PFSK-1 (cell line): Measurements from ENCODE around the gene CCNYL1.

Source experiments
- FOXP2 ChIP-seq: optimal IDR thresholded peaks from 2 replicates; pipeline ENCODE3; 2011; ENCODE audit warnings: borderline replicate concordance, control low read depth, inconsistent platforms; ENCODE audit not compliant: insufficient read depth; ENCODE audit errors: extremely low read length, extremely low read depth
- POLR2AphosphoS5 ChIP-seq: IDR thresholded peaks from 2 replicates; pipeline ENCODE4 v1.6.1; 2012; ENCODE audit warnings: low read depth, mild to moderate bottlenecking, control low read depth, low read length, moderate library complexity
- SIN3A ChIP-seq: IDR thresholded peaks from 2 replicates; pipeline ENCODE4 v1.6.1; 2012; ENCODE audit warnings: mild to moderate bottlenecking, low read length, moderate library complexity, borderline replicate concordance; ENCODE audit not compliant: insufficient read depth
- TAF1 ChIP-seq: IDR thresholded peaks from 2 replicates; pipeline ENCODE4 v1.6.1; 2012; ENCODE audit warnings: low read length, control low read depth, borderline replicate concordance; ENCODE audit not compliant: insufficient read depth
- TF ChIP-seq, protein P1 (sequence below), 2 experiments: IDR thresholded peaks; 2 replicates each; pipeline versions ENCODE4 v1.6.1 to v1.8.0; 2011 to 2012; ENCODE audit warnings: low read depth in 2 of 2, low read length in 2 of 2, control low read depth in 1 of 2, inconsistent platforms in 1 of 2, mild to moderate bottlenecking in 1 of 2, moderate library complexity in 1 of 2; ENCODE audit not compliant: insufficient read depth in 1 of 2

The CCNYL1 gene

DNA sequence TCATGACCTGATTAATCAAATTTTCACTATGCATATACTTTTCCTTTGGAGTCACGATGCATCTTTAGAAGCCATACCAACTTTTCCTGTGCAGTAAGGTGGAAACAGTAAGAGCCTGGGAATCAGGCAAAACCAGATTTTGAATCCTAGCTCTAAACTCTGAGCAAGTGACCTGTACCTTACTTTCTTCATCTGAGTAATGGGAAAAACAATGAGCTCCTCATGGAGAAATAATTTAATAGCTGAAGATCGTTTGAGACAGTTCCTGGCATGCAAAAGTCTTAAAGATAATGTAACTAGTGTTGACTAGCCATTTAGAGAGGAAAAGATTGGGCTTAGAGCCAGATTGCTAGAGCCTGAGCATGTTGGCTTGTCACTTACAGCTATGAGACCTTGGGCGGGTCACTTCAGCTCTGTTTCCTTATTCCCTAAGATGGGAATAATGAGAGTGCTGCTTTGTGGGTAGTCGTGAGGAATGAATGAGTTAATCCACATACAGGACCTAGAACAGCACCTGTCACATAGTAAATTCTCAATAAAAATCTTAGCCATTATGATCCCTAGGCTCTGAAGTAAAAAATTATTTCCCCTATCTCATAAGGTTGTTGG is 17.7 kb upstream of the CCNYL1 start:
- TF ChIP-seq TAF1, result no peak
- TF ChIP-seq FOXP2, result no peak
- TF ChIP-seq POLR2AphosphoS5, result no peak
- TF ChIP-seq, protein P1, sequence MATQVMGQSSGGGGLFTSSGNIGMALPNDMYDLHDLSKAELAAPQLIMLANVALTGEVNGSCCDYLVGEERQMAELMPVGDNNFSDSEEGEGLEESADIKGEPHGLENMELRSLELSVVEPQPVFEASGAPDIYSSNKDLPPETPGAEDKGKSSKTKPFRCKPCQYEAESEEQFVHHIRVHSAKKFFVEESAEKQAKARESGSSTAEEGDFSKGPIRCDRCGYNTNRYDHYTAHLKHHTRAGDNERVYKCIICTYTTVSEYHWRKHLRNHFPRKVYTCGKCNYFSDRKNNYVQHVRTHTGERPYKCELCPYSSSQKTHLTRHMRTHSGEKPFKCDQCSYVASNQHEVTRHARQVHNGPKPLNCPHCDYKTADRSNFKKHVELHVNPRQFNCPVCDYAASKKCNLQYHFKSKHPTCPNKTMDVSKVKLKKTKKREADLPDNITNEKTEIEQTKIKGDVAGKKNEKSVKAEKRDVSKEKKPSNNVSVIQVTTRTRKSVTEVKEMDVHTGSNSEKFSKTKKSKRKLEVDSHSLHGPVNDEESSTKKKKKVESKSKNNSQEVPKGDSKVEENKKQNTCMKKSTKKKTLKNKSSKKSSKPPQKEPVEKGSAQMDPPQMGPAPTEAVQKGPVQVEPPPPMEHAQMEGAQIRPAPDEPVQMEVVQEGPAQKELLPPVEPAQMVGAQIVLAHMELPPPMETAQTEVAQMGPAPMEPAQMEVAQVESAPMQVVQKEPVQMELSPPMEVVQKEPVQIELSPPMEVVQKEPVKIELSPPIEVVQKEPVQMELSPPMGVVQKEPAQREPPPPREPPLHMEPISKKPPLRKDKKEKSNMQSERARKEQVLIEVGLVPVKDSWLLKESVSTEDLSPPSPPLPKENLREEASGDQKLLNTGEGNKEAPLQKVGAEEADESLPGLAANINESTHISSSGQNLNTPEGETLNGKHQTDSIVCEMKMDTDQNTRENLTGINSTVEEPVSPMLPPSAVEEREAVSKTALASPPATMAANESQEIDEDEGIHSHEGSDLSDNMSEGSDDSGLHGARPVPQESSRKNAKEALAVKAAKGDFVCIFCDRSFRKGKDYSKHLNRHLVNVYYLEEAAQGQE (IDR thresholded peaks at IDR 0.05; ENCODE audit: insufficient read depth in 1 of 2, low read depth in 2 of 2, low read length in 2 of 2), result no peak
- TF ChIP-seq SIN3A, result no peak

DNA sequence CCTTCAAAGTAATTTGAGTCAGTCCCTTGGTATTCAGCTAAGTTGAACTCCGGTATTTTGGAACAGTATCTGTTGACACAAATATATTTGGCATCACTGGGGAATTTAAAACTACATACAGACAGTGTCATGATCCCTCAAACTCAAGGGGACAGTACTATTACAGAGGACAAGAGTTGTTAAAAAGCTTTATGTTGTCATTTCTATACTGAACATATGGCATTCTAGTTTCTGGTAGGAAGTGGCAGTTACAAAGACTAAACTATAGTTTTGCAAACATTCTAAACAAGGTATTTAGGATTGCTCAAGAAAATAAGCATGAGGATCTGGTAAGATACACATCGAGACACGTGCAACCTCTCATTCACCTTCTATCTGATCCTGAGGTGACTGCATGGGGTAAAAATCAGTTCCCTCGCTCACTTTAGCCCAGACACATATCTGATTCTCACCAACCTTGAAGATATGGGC is 16.6 kb upstream of the CCNYL1 start:
- TF ChIP-seq POLR2AphosphoS5, result no peak
- no peak for TF ChIP-seq FOXP2
- TF ChIP-seq SIN3A, result no peak
- TF ChIP-seq, protein P1 (IDR thresholded peaks at IDR 0.05; ENCODE audit: insufficient read depth in 1 of 2, low read depth in 2 of 2, low read length in 2 of 2), result no peak

DNA sequence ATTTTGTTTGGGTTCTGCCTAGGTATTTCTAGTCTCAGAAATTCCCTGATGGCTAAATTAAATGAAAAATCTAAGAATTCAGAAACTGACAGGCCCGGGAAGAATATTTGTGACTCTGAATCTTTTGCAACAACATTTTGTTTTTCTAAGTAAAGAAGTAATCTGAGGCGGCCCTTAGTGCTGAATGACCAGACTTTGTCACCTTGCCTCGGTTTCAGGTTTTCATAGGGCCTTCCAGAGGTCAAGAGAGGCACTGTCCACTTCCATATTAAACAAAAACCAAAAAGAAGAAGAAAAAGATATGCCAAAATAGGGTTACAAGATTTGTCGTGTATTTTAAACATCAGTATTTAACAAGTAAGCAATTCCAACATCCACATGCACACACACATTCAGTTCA is 16.1 kb upstream of the CCNYL1 start:
- TF ChIP-seq FOXP2 (no peak), TAF1 (no peak), SIN3A (no peak), POLR2AphosphoS5 (no peak)
- TF ChIP-seq, protein P1 (IDR thresholded peaks at IDR 0.05; ENCODE audit: insufficient read depth in 1 of 2, low read depth in 2 of 2, low read length in 2 of 2), result no peak

DNA sequence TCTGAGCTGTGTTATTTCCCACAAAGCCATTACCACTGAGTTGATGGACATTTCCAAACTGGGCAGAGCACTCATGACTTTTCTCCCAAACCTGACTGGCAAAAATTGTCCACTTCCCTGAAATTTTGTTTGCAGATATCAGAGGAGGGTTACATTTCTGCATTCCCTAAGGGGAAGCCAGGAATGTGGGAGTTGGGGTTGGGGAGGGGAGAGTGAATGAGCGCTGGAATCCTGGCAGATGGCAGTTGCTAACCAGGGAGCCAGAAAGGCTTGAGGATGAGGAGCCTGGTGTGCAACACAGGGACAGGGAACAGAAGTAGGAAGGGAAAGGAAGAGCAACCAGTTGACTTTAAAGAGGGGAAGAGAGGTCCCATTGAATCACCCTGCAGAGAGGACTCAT is 14.0 kb upstream of the CCNYL1 start:
- no peak for TF ChIP-seq POLR2AphosphoS5
- no peak for TF ChIP-seq TAF1
- TF ChIP-seq FOXP2, result no peak

DNA sequence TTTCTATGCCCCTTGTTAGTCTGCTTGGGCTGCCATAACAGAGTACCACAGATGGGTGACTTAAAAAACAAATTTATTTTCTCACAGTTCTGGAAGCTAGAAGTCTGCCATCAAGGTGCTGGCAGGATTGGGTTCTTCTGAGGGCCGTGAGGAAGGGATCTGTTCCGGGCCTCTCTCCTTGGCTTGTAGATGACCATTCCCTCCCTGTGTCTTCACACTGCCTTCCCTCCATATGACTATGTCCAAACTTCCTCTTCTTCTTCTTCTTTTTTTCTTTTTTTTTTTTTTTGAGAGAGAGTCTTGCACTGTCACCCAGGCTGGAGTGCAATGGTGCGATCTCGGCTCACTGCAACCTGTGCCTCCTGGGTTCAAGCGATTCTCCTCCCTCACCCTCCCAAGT is 13.1 kb upstream of the CCNYL1 start:
- TF ChIP-seq POLR2AphosphoS5, result no peak
- TF ChIP-seq SIN3A, result no peak
- TF ChIP-seq, protein P1 (IDR thresholded peaks at IDR 0.05; ENCODE audit: insufficient read depth in 1 of 2, low read depth in 2 of 2, low read length in 2 of 2), result no peak
- no peak for TF ChIP-seq TAF1
- no peak for TF ChIP-seq FOXP2
